HepG2 (cell line): ENCODE data around the gene TNFSF10. TPM values are rescaled to one million over a fixed set of nuclear protein-coding genes. Genes with fewer than 3 reads are reported as not detected.

ENCODE experiments used
- ATAC-seq: fragments of 200-7000 bp; cut with Tn5 transposase; 3 replicates; pipeline ENCODE4 v1.9.1; 2020; ENCODE audit warnings: mild to moderate bottlenecking, moderate library complexity
- BruUV-seq: library from RNA; stranded (reverse); fragments of 400-500 nt; replicated peaks from 2 replicates; lab custom pipeline; 2021; lab: Mats Ljungman, UMichigan
- CTCF ChIA-PET: fragments of 300-600 bp; formaldehyde crosslinking; extraction: SDS; loops from one replicate; lab custom pipeline; 2021; ENCODE audit warnings: low total read pairs, inconsistent platforms, low intra/inter-chr PET ratio; lab: Yijun Ruan, JAX
- POLR2A ChIA-PET: fragments of 350-600 bp; sonication (Branson Sonifier 250); formaldehyde crosslinking; loops from one replicate; lab custom pipeline; 2020; ENCODE audit warnings: antibody characterized with exemption, inconsistent platforms; lab: Yijun Ruan, JAX
- DNase-seq: peaks from one replicate; pipeline ENCODE4 v3.0.0-alpha.2; 2015; ENCODE audit warnings: low spot score
- FAIRE-seq: peaks from 3 replicates; lab custom pipeline; 2011; peaks lifted over from hg19 to GRCh38; lab: Jason Lieb, UNC
- H2AFZ ChIP-seq: one replicate; pipeline ENCODE4 v1.6.1; 2011; ENCODE audit warnings: low read length, inconsistent platforms
- H3K27ac ChIP-seq: fragments of 300-600 bp; 3 replicates; pipeline ENCODE4 v1.8.0; 2011; ENCODE audit warnings: mixed run types, mild to moderate bottlenecking, mixed read lengths, low read length, inconsistent platforms; ENCODE audit not compliant: insufficient read depth; ENCODE audit errors: extremely low read length
- H3K27me3 ChIP-seq, 2 experiments: fragments of 200-600 bp in 1 of 2; 2 replicates in 1 of 2; 3 replicates in 1 of 2; pipeline versions ENCODE4 v1.6.0 to v1.8.0; 2011; ENCODE audit warnings: low read length in 2 of 2, mild to moderate bottlenecking in 2 of 2, moderate library complexity in 2 of 2, inconsistent platforms in 1 of 2; ENCODE audit not compliant: insufficient read depth in 2 of 2, control insufficient read depth in 1 of 2
- H3K36me3 ChIP-seq, 2 experiments: fragments of 200-600 bp in 1 of 2; replicated peaks in 1 of 2; 2 replicates in 1 of 2; 3 replicates in 1 of 2; pipeline versions ENCODE4 v1.5.1 to v1.8.0; 2011; ENCODE audit warnings: low read length in 2 of 2, inconsistent platforms in 1 of 2; ENCODE audit not compliant: insufficient read depth in 2 of 2, control insufficient read depth in 1 of 2
- H3K4me1 ChIP-seq: 2 replicates; pipeline ENCODE4 v1.5.1; 2012; ENCODE audit warnings: low read length, inconsistent platforms; ENCODE audit not compliant: insufficient read depth
- H3K4me2 ChIP-seq: 2 replicates; pipeline ENCODE4 v1.6.0; 2011; ENCODE audit warnings: low read depth, low read length, inconsistent platforms
- H3K4me3 ChIP-seq, 3 experiments: fragments of 200-600 bp in 1 of 3; sonication (generic), shearing (Covaris generic) in 1 of 3; replicated peaks in 1 of 3; 2 replicates each; pipeline ENCODE4 v1.5.1; 2011 to 2016; ENCODE audit warnings: low read length in 3 of 3, inconsistent platforms in 2 of 3, low read depth in 2 of 3, mild to moderate bottlenecking in 2 of 3, control low read depth in 1 of 3, mixed read lengths in 1 of 3; ENCODE audit not compliant: insufficient read depth in 1 of 3
- H3K79me2 ChIP-seq: one replicate; pipeline ENCODE4 v1.6.1; 2011; ENCODE audit warnings: low read length, inconsistent platforms; ENCODE audit not compliant: insufficient read depth
- H3K9ac ChIP-seq: 2 replicates; pipeline ENCODE4 v1.6.0; 2011; ENCODE audit warnings: mild to moderate bottlenecking, low read depth, low read length, inconsistent platforms; ENCODE audit not compliant: insufficient read depth
- H3K9me3 ChIP-seq: 2 replicates; pipeline ENCODE4 v1.5.1; 2012; ENCODE audit warnings: mild to moderate bottlenecking, low read length
- H4K20me1 ChIP-seq: 2 replicates; pipeline ENCODE4 v1.6.0; 2011; ENCODE audit warnings: inconsistent platforms, mild to moderate bottlenecking, low read length, moderate library complexity; ENCODE audit not compliant: insufficient read depth
- ATF7 ChIP-seq, 2 experiments: fragments of 450-650 bp in 1 of 2; sonication (generic) in 1 of 2; formaldehyde crosslinking in 1 of 2; IDR thresholded peaks; 2 replicates each; pipeline versions ENCODE4 v1.4.0 to v1.6.1; 2016 to 2020; ENCODE audit warnings: antibody characterized with exemption in 1 of 2, mild to moderate bottlenecking in 1 of 2, missing genetic modification reagents in 1 of 2
- FOXC1 ChIP-seq: sonication (generic); formaldehyde crosslinking; IDR thresholded peaks from 2 replicates; pipeline ENCODE4 v1.8.0; 2022; ENCODE audit warnings: mild to moderate bottlenecking, missing genetic modification reagents, borderline replicate concordance
- MLXIP ChIP-seq: sonication (generic); formaldehyde crosslinking; IDR thresholded peaks from 2 replicates; pipeline ENCODE4 v1.9.0; 2021; ENCODE audit warnings: missing genetic modification reagents, borderline replicate concordance
- SNAPC4 ChIP-seq: sonication (generic); formaldehyde crosslinking; IDR thresholded peaks from 2 replicates; pipeline ENCODE4 v1.4.0; 2020; ENCODE audit warnings: mild to moderate bottlenecking, missing genetic modification reagents
- SRF ChIP-seq: IDR thresholded peaks from 2 replicates; pipeline ENCODE4 v1.6.1; 2011; ENCODE audit warnings: mild to moderate bottlenecking, low read depth, low read length, moderate library complexity
- TBP ChIP-seq: sonication (generic); formaldehyde crosslinking; IDR thresholded peaks from 2 replicates; pipeline ENCODE4 v1.5.0; 2020; ENCODE audit warnings: missing genetic modification reagents
- ZBTB38 ChIP-seq: sonication (generic); formaldehyde crosslinking; IDR thresholded peaks from 2 replicates; pipeline ENCODE4 v1.5.1; 2020; ENCODE audit warnings: mild to moderate bottlenecking, missing genetic modification reagents
- ZHX1 ChIP-seq: sonication (generic); formaldehyde crosslinking; IDR thresholded peaks from 2 replicates; pipeline ENCODE4 v1.8.1; 2022; ENCODE audit warnings: low read depth, mild to moderate bottlenecking, missing genetic modification reagents
- ZNF335 ChIP-seq: sonication (generic); formaldehyde crosslinking; IDR thresholded peaks from 2 replicates; pipeline ENCODE4 v1.4.0; 2020; ENCODE audit warnings: missing genetic modification reagents
- ZNF562 ChIP-seq: sonication (generic); formaldehyde crosslinking; IDR thresholded peaks from 2 replicates; pipeline ENCODE4 v1.8.0; 2022; ENCODE audit warnings: missing genetic modification reagents, borderline replicate concordance
- ZNF780A ChIP-seq: sonication (generic); formaldehyde crosslinking; IDR thresholded peaks from 2 replicates; pipeline ENCODE4 v1.8.0; 2022; ENCODE audit warnings: mild to moderate bottlenecking, missing genetic modification reagents, moderate library complexity
- ZSCAN25 ChIP-seq: sonication (generic); formaldehyde crosslinking; IDR thresholded peaks from 2 replicates; pipeline ENCODE4 v1.8.0; 2022; ENCODE audit warnings: mild to moderate bottlenecking, missing genetic modification reagents
- ZZZ3 ChIP-seq: sonication (generic); formaldehyde crosslinking; IDR thresholded peaks from 2 replicates; pipeline ENCODE4 v1.4.0; 2020; ENCODE audit warnings: missing genetic modification reagents, mild to moderate bottlenecking, borderline replicate concordance
- WGBS: methylation state at CpG from one replicate; pipeline ENCODE4 v1.1.6; 2017; ENCODE audit warnings: low lambda C conversion rate; 5-methylcytosine and 5-hydroxymethylcytosine counted together
- in situ Hi-C: cut with HindIII; loops from 2 replicates; pipeline ENCODE4 v1.10.0; 2017; ENCODE audit warnings: low pct_unique_long_range_greater_than_20kb; ENCODE audit not compliant: extremely low pct_ligation_motif_present
- intact Hi-C: fragments of 100-400 bp; cut with micrococcal nuclease; formaldehyde crosslinking; loops from one replicate; pipeline ENCODE4 v1.10.0; 2022; ENCODE audit not compliant: unreplicated experiment
- polyA plus RNA-seq, 8 experiments: library from polyadenylated mRNA; depleted of rRNA in 3 of 8; stranded (reverse) in 7 of 8; unstranded in 1 of 8; fragments of >200 nt; fragmentation: Illumina TruSeq in 4 of 8; extraction: Trizol in 4 of 8; gene quantifications; 2 replicates each; pipeline versions ENCODE4 v1.2.1 to v1.2.3, GENCODE V29; 2011 to 2016; ENCODE audit warnings: low read depth in 4 of 8, missing spikeins in 1 of 8, mixed read lengths in 1 of 8; ENCODE audit not compliant: insufficient read depth in 1 of 8
- total RNA-seq, 5 experiments: library from RNA; depleted of rRNA; stranded (reverse); fragments of >200 nt; fragmentation: Illumina TruSeq; extraction: Trizol; gene quantifications; 2 replicates each; pipeline ENCODE4 v1.2.3, GENCODE V29; 2016; ENCODE audit warnings: low read depth in 1 of 5

The TNFSF10 gene
- total and polyA plus RNA-seq, 2 of the 13 experiments (the other 11 are each of a cell fraction or from before 2014, with no cell fraction given), result 8.4 to 9.9 TPM

GRCh38 chr3:172544404-172544803, 21.2 kb upstream of the TNFSF10 start:
- no TSS peak for BruUV-seq
- H2AFZ ChIP-seq, result no peak overlapping the region
- H3K9me3 ChIP-seq, result no peaks in the 10 kb centered on the region
- ATAC-seq (no peak), FAIRE-seq (no peak), DNase-seq (no peak)
- in situ Hi-C loops (no loop called here), intact Hi-C loops (no loop called here)
- H3K9ac ChIP-seq, result no peak overlapping the region
- no peaks in the 10 kb centered on the region for H4K20me1 ChIP-seq
- no peaks in the 10 kb centered on the region for H3K27me3 ChIP-seq
- no peak overlapping the region for H3K4me3 ChIP-seq
- ChIA-PET POLR2A (no interaction called here), CTCF (no interaction called here)
- H3K36me3 ChIP-seq, result no peaks in the 10 kb centered on the region
- no peak overlapping the region for H3K4me2 ChIP-seq
- H3K27ac ChIP-seq, result no peak overlapping the region
- H3K79me2 ChIP-seq, result no peaks in the 10 kb centered on the region
- 86% methylated on average over 2 of the region's 2 CpGs for WGBS
- peaks cover 28% of the 10 kb centered on the region for H3K4me1 ChIP-seq
- TF ChIP-seq ZNF780A (CRISPR knock-in tag) (no peak), ZNF562 (no peak), SRF (no peak), FOXC1 (CRISPR knock-in tag) (no peak), ATF7 (IDR thresholded peaks at IDR 0.05) (no peak), ATF7 (CRISPR knock-in tag; IDR thresholded peaks at IDR 0.05) (no peak), TBP (CRISPR knock-in tag) (no peak), ZBTB38 (CRISPR knock-in tag) (no peak), SNAPC4 (CRISPR knock-in tag) (no peak), ZNF335 (no peak), MLXIP (CRISPR knock-in tag) (no peak), ZHX1 (no peak), ZSCAN25 (CRISPR knock-in tag) (no peak), ZZZ3 (CRISPR knock-in tag) (no peak)
